HEK293 (cell line): Measurements from ENCODE around the gene VMAC.

Experiments
- GLI4 ChIP-seq: fragments of 450-650 bp; formaldehyde crosslinking; IDR thresholded peaks from 2 replicates; pipeline ENCODE4 v1.5.1; 2016; ENCODE audit warnings: missing biosample characterization, missing genetic modification characterization
- KLF16 ChIP-seq: fragments of 450-650 bp; formaldehyde crosslinking; IDR thresholded peaks from 2 replicates; pipeline ENCODE4 v1.5.1; 2017; ENCODE audit warnings: missing biosample characterization, missing genetic modification characterization
- ZNF391 ChIP-seq: fragments of 450-650 bp; formaldehyde crosslinking; IDR thresholded peaks from 2 replicates; pipeline ENCODE4 v1.5.1; 2016; ENCODE audit warnings: low read depth, missing biosample characterization, missing genetic modification characterization, borderline replicate concordance
- ZNF76 ChIP-seq: fragments of 450-650 bp; formaldehyde crosslinking; IDR thresholded peaks from 2 replicates; pipeline ENCODE4; 2016; ENCODE audit warnings: low read depth, missing biosample characterization, missing genetic modification characterization, borderline replicate concordance
- ZSCAN23 ChIP-seq: fragments of 450-650 bp; formaldehyde crosslinking; IDR thresholded peaks from 2 replicates; pipeline ENCODE4 v1.5.1; 2016; ENCODE audit warnings: missing biosample characterization, missing genetic modification characterization
- TF ChIP-seq, protein P1 (sequence below): fragments of 450-650 bp; formaldehyde crosslinking; IDR thresholded peaks from 2 replicates; pipeline ENCODE4 v1.5.1; 2016; ENCODE audit warnings: missing biosample characterization, missing genetic modification characterization
- TF ChIP-seq, protein P2 (sequence below): fragments of 450-650 bp; formaldehyde crosslinking; IDR thresholded peaks from 2 replicates; pipeline ENCODE4 v1.5.1; 2016; ENCODE audit warnings: missing biosample characterization, missing genetic modification characterization
- TF ChIP-seq, protein P3 (sequence below): fragments of 450-650 bp; formaldehyde crosslinking; IDR thresholded peaks from 2 replicates; pipeline ENCODE4 v1.5.1; 2016; ENCODE audit warnings: missing biosample characterization, missing genetic modification characterization
- TF ChIP-seq, protein P4 (sequence below): fragments of 450-650 bp; formaldehyde crosslinking; IDR thresholded peaks from 2 replicates; pipeline ENCODE4 v1.5.1; 2017; ENCODE audit warnings: missing biosample characterization, mild to moderate bottlenecking, missing genetic modification characterization, moderate library complexity

DNA sequence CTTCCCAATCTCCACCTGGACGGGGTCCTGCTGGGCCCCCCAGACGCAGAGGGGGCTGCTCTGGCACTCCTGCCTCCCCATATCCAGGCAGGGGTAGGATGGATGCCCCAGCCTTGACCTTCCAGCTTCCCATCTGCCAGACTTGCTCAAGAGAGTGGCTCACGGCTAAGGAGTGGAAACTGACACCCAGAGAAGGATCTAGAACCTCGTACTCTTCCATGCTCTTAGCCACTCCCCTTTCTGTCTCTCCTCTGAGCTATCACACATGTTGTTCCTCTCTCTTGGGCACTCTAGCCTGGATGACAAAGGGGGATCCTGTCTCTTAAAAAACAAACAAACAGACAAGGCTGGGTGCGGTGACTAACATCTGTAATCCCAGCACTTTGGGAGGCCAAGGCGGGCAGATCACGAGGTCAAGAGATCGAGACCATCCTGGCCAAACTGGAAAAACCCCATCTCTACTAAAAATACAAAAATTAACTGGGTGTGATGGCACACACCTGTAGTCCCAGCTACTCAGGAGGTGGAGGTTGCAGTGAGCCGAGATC is 22.2 kb upstream of the VMAC start:
- TF ChIP-seq, protein P1, sequence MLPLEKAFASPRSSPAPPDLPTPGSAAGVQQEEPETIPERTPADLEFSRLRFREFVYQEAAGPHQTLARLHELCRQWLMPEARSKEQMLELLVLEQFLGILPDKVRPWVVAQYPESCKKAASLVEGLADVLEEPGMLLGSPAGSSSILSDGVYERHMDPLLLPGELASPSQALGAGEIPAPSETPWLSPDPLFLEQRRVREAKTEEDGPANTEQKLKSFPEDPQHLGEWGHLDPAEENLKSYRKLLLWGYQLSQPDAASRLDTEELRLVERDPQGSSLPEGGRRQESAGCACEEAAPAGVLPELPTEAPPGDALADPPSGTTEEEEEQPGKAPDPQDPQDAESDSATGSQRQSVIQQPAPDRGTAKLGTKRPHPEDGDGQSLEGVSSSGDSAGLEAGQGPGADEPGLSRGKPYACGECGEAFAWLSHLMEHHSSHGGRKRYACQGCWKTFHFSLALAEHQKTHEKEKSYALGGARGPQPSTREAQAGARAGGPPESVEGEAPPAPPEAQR (tag by site-specific recombination), result no peak
- TF ChIP-seq, protein P2, sequence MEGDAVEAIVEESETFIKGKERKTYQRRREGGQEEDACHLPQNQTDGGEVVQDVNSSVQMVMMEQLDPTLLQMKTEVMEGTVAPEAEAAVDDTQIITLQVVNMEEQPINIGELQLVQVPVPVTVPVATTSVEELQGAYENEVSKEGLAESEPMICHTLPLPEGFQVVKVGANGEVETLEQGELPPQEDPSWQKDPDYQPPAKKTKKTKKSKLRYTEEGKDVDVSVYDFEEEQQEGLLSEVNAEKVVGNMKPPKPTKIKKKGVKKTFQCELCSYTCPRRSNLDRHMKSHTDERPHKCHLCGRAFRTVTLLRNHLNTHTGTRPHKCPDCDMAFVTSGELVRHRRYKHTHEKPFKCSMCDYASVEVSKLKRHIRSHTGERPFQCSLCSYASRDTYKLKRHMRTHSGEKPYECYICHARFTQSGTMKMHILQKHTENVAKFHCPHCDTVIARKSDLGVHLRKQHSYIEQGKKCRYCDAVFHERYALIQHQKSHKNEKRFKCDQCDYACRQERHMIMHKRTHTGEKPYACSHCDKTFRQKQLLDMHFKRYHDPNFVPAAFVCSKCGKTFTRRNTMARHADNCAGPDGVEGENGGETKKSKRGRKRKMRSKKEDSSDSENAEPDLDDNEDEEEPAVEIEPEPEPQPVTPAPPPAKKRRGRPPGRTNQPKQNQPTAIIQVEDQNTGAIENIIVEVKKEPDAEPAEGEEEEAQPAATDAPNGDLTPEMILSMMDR (tag by site-specific recombination), result no peak
- TF ChIP-seq, protein P3, sequence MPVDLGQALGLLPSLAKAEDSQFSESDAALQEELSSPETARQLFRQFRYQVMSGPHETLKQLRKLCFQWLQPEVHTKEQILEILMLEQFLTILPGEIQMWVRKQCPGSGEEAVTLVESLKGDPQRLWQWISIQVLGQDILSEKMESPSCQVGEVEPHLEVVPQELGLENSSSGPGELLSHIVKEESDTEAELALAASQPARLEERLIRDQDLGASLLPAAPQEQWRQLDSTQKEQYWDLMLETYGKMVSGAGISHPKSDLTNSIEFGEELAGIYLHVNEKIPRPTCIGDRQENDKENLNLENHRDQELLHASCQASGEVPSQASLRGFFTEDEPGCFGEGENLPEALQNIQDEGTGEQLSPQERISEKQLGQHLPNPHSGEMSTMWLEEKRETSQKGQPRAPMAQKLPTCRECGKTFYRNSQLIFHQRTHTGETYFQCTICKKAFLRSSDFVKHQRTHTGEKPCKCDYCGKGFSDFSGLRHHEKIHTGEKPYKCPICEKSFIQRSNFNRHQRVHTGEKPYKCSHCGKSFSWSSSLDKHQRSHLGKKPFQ (tag by site-specific recombination), result no peak
- no peak for TF ChIP-seq ZNF391 (tag by site-specific recombination)
- no peak for TF ChIP-seq ZNF76
- no peak for TF ChIP-seq ZSCAN23 (tag by site-specific recombination)
- TF ChIP-seq, protein P4, sequence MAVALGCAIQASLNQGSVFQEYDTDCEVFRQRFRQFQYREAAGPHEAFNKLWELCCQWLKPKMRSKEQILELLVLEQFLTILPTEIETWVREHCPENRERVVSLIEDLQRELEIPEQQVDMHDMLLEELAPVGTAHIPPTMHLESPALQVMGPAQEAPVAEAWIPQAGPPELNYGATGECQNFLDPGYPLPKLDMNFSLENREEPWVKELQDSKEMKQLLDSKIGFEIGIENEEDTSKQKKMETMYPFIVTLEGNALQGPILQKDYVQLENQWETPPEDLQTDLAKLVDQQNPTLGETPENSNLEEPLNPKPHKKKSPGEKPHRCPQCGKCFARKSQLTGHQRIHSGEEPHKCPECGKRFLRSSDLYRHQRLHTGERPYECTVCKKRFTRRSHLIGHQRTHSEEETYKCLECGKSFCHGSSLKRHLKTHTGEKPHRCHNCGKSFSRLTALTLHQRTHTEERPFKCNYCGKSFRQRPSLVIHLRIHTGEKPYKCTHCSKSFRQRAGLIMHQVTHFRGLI, result no peak
- TF ChIP-seq KLF16 (tag by site-specific recombination), result no peak
- TF ChIP-seq GLI4 (tag by site-specific recombination), result no peak
